Osteoblast (primary cell): ENCODE results near the gene DTX1. TPM values are rescaled to one million over a fixed set of nuclear protein-coding genes. Genes with fewer than 3 reads are reported as not detected.

Experiments used
- DNase-seq: peaks from one replicate; pipeline ENCODE4 v3.0.0; 2011; ENCODE audit warnings: low spot score, mixed read lengths; ENCODE audit not compliant: insufficient read length; ENCODE audit errors: missing footprints
- H2AFZ ChIP-seq: 2 replicates; pipeline ENCODE4 v1.6.0; 2011; ENCODE audit warnings: mild to moderate bottlenecking, low read length
- H3K27ac ChIP-seq: 2 replicates; pipeline ENCODE4 v1.5.1; 2011; ENCODE audit warnings: mild to moderate bottlenecking, low read depth, low read length, moderate library complexity
- H3K27me3 ChIP-seq: 2 replicates; pipeline ENCODE4 v1.6.0; 2012; ENCODE audit warnings: mild to moderate bottlenecking, control low read depth, inconsistent platforms, low read length, moderate library complexity; ENCODE audit not compliant: insufficient read depth
- H3K36me3 ChIP-seq: 2 replicates; pipeline ENCODE4 v1.5.1; 2011; ENCODE audit warnings: mild to moderate bottlenecking, low read length, control low read depth, moderate library complexity; ENCODE audit not compliant: insufficient read depth
- H3K4me1 ChIP-seq: 2 replicates; pipeline ENCODE4 v1.5.1; 2011; ENCODE audit warnings: mild to moderate bottlenecking, low read length, control low read depth, moderate library complexity; ENCODE audit not compliant: insufficient read depth
- H3K4me2 ChIP-seq: 2 replicates; pipeline ENCODE4 v1.6.0; 2011; ENCODE audit warnings: mild to moderate bottlenecking, low read length; ENCODE audit not compliant: insufficient read depth
- H3K4me3 ChIP-seq: fragments of 200-600 bp; sonication (generic); 3 replicates; pipeline ENCODE4 v1.5.1; 2012; ENCODE audit warnings: mild to moderate bottlenecking, low read length, inconsistent platforms; ENCODE audit not compliant: insufficient read depth
- H3K79me2 ChIP-seq: 2 replicates; pipeline ENCODE4 v1.6.0; 2012; ENCODE audit warnings: mild to moderate bottlenecking, low read length, control low read depth, inconsistent platforms; ENCODE audit not compliant: insufficient read depth
- H3K9me3 ChIP-seq: 2 replicates; pipeline ENCODE4 v1.5.1; 2011; ENCODE audit warnings: low read depth, low read length, control low read depth
- H4K20me1 ChIP-seq: 2 replicates; pipeline ENCODE4 v1.6.0; 2012; ENCODE audit warnings: mild to moderate bottlenecking, low read length, control low read depth; ENCODE audit not compliant: insufficient read depth
- CTCF ChIP-seq: IDR thresholded peaks from 2 replicates; pipeline ENCODE4 v1.5.1; 2011; ENCODE audit warnings: mild to moderate bottlenecking, low read depth, low read length, moderate library complexity; ENCODE audit errors: extremely low read depth
- total RNA-seq: library from RNA; depleted of rRNA; stranded (reverse); fragments of >200 nt; gene quantifications from 2 replicates; pipeline ENCODE4 v1.2.3, GENCODE V29; 2012

DTX1 gene
- total RNA-seq, 1 donor = under 0.01 TPM

GRCh38 chr12:113120670-113121370 lies 64.3 kb downstream of the DTX1 start:
- Histone ChIP-seq H3K27ac (no peak overlapping the region), H3K4me1 (no peaks in the 10 kb centered on the region), H4K20me1 (no peaks in the 10 kb centered on the region), H3K27me3 (no peaks in the 10 kb centered on the region), H3K4me2 (no peak overlapping the region), H2AFZ (no peak overlapping the region), H3K79me2 (no peaks in the 10 kb centered on the region), H3K36me3 (no peaks in the 10 kb centered on the region), H3K4me3 (no peak overlapping the region), H3K9me3 (no peaks in the 10 kb centered on the region)
- peak; percentile 34 for DNase-seq
- no peak for TF ChIP-seq CTCF

- Histone ChIP-seq H3K9me3 (no peaks in the 10 kb centered on the region), H2AFZ (no peak overlapping the region), H3K27me3 (no peaks in the 10 kb centered on the region), H3K4me3 (no peak overlapping the region), H3K27ac (no peak overlapping the region), H3K79me2 (no peaks in the 10 kb centered on the region), H3K4me2 (no peak overlapping the region), H3K36me3 (no peaks in the 10 kb centered on the region), H3K4me1 (no peaks in the 10 kb centered on the region), H4K20me1 (no peaks in the 10 kb centered on the region)
- DNase-seq = peak; percentile 82
- TF ChIP-seq CTCF = no peak
Observed at GRCh38 chr12:113127791-113128199, 71.3 kb downstream of the DTX1 start.

- H3K9me3 ChIP-seq = no peaks in the 10 kb centered on the region
- no peak for TF ChIP-seq CTCF
- peak; percentile 64 for DNase-seq
- H3K36me3 ChIP-seq = no peaks in the 10 kb centered on the region
- no peak overlapping the region for H2AFZ ChIP-seq
- no peaks in the 10 kb centered on the region for H3K4me1 ChIP-seq
- no peaks in the 10 kb centered on the region for H4K20me1 ChIP-seq
- no peaks in the 10 kb centered on the region for H3K79me2 ChIP-seq
- no peaks in the 10 kb centered on the region for H3K27me3 ChIP-seq
- H3K27ac ChIP-seq = no peak overlapping the region
- H3K4me2 ChIP-seq = no peak overlapping the region
- no peak overlapping the region for H3K4me3 ChIP-seq
Observed at GRCh38 chr12:113128802-113129663, 72.5 kb downstream of the DTX1 start.
